GM19452 (cell line): ENCODE data around the gene PARD3.

ENCODE experiments used
- ATAC-seq: cut with Tn5 transposase; IDR thresholded peaks from one replicate; pipeline ENCODE4 v1.9.1; 2021; ENCODE audit not compliant: unreplicated experiment

Gene PARD3

GRCh38 chr10:34825414-34825813 is 10.3 kb upstream of the PARD3 start:
- ATAC-seq: no peak

- no peak for ATAC-seq
Observed at GRCh38 chr10:34824870-34825269, 9.8 kb upstream of the PARD3 start.

- no peak for ATAC-seq
Observed at GRCh38 chr10:34821587-34822585, 6.8 kb upstream of the PARD3 start.

- no peak for ATAC-seq
Observed at GRCh38 chr10:34817586-34817985, 2.5 kb upstream of the PARD3 start.

- no peak for ATAC-seq
Observed at GRCh38 chr10:34817054-34817453, 2.0 kb upstream of the PARD3 start.

- ATAC-seq: no peak
Observed at GRCh38 chr10:34816501-34817002, 1.5 kb upstream of the PARD3 start.

- ATAC-seq: no peak
Observed at GRCh38 chr10:34816085-34816496, 995 bp upstream of the PARD3 start.

GRCh38 chr10:34814913-34815184 is 247 bp downstream of the PARD3 start:
- peak; percentile 9 for ATAC-seq

GRCh38 chr10:34814223-34814912 is 728 bp downstream of the PARD3 start:
- peak; percentile 21 for ATAC-seq

- no peak for ATAC-seq
Observed at GRCh38 chr10:34813626-34814222, 1.4 kb downstream of the PARD3 start.

GRCh38 chr10:34812771-34813170 is 2.3 kb downstream of the PARD3 start:
- ATAC-seq: no peak

GRCh38 chr10:34811968-34812514 is 3.1 kb downstream of the PARD3 start:
- ATAC-seq: no peak

- no peak for ATAC-seq
Observed at GRCh38 chr10:34811126-34811967, 3.7 kb downstream of the PARD3 start.

GRCh38 chr10:34809796-34810195 is 5.3 kb downstream of the PARD3 start:
- ATAC-seq: peak; percentile 17

GRCh38 chr10:34808801-34809745 is 6.0 kb downstream of the PARD3 start:
- ATAC-seq: peak; percentile 60

- ATAC-seq: no peak
Observed at GRCh38 chr10:34808336-34808735, 6.8 kb downstream of the PARD3 start.

- no peak for ATAC-seq
Observed at GRCh38 chr10:34804306-34804705, 10.8 kb downstream of the PARD3 start.

GRCh38 chr10:34802692-34803091 is 12.4 kb downstream of the PARD3 start:
- no peak for ATAC-seq

- ATAC-seq: no peak
Observed at GRCh38 chr10:34801097-34801733, 13.9 kb downstream of the PARD3 start.
